Osteoblast (primary cell): ENCODE measurements around the gene EXPH5. TPM values are rescaled to one million over a fixed set of nuclear protein-coding genes. Genes with fewer than 3 reads are reported as not detected.

Experiments used
- DNase-seq: peaks from one replicate; pipeline ENCODE4 v3.0.0; 2011; ENCODE audit warnings: low spot score, mixed read lengths; ENCODE audit not compliant: insufficient read length; ENCODE audit errors: missing footprints
- H2AFZ ChIP-seq: 2 replicates; pipeline ENCODE4 v1.6.0; 2011; ENCODE audit warnings: mild to moderate bottlenecking, low read length
- H3K27ac ChIP-seq: 2 replicates; pipeline ENCODE4 v1.5.1; 2011; ENCODE audit warnings: mild to moderate bottlenecking, low read depth, low read length, moderate library complexity
- H3K27me3 ChIP-seq: 2 replicates; pipeline ENCODE4 v1.6.0; 2012; ENCODE audit warnings: mild to moderate bottlenecking, control low read depth, inconsistent platforms, low read length, moderate library complexity; ENCODE audit not compliant: insufficient read depth
- H3K36me3 ChIP-seq: 2 replicates; pipeline ENCODE4 v1.5.1; 2011; ENCODE audit warnings: mild to moderate bottlenecking, low read length, control low read depth, moderate library complexity; ENCODE audit not compliant: insufficient read depth
- H3K4me1 ChIP-seq: 2 replicates; pipeline ENCODE4 v1.5.1; 2011; ENCODE audit warnings: mild to moderate bottlenecking, low read length, control low read depth, moderate library complexity; ENCODE audit not compliant: insufficient read depth
- H3K4me2 ChIP-seq: 2 replicates; pipeline ENCODE4 v1.6.0; 2011; ENCODE audit warnings: mild to moderate bottlenecking, low read length; ENCODE audit not compliant: insufficient read depth
- H3K4me3 ChIP-seq: fragments of 200-600 bp; sonication (generic); 3 replicates; pipeline ENCODE4 v1.5.1; 2012; ENCODE audit warnings: mild to moderate bottlenecking, low read length, inconsistent platforms; ENCODE audit not compliant: insufficient read depth
- H3K79me2 ChIP-seq: 2 replicates; pipeline ENCODE4 v1.6.0; 2012; ENCODE audit warnings: mild to moderate bottlenecking, low read length, control low read depth, inconsistent platforms; ENCODE audit not compliant: insufficient read depth
- H3K9me3 ChIP-seq: 2 replicates; pipeline ENCODE4 v1.5.1; 2011; ENCODE audit warnings: low read depth, low read length, control low read depth
- H4K20me1 ChIP-seq: 2 replicates; pipeline ENCODE4 v1.6.0; 2012; ENCODE audit warnings: mild to moderate bottlenecking, low read length, control low read depth; ENCODE audit not compliant: insufficient read depth
- total RNA-seq: library from RNA; depleted of rRNA; stranded (reverse); fragments of >200 nt; gene quantifications from 2 replicates; pipeline ENCODE4 v1.2.3, GENCODE V29; 2012
- TF ChIP-seq, protein P1 (sequence below): IDR thresholded peaks from 2 replicates; pipeline ENCODE4 v1.5.1; 2011; ENCODE audit warnings: mild to moderate bottlenecking, low read depth, low read length, moderate library complexity; ENCODE audit errors: extremely low read depth

EXPH5 gene
- total RNA-seq, 1 donor: under 0.01 TPM

DNA sequence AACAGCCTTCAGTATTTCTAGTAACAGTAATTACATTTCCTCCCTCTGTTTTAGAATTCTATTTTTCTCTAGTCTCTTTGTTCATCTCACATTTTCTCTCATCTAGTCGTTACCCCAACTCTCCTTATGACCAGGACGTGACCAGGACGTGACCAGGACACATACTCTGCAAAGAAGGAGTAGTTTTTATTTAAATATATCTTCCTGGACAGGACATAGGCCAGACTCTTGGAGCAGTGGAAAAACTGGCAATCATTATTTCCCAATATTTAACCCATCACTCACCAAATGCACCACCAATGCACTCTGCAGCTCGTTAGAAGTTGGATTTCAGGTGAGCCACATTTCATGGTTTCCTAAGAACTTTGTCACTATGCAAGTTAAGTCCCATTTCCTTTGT is 55.1 kb downstream of the EXPH5 start:
- TF ChIP-seq, protein P1, sequence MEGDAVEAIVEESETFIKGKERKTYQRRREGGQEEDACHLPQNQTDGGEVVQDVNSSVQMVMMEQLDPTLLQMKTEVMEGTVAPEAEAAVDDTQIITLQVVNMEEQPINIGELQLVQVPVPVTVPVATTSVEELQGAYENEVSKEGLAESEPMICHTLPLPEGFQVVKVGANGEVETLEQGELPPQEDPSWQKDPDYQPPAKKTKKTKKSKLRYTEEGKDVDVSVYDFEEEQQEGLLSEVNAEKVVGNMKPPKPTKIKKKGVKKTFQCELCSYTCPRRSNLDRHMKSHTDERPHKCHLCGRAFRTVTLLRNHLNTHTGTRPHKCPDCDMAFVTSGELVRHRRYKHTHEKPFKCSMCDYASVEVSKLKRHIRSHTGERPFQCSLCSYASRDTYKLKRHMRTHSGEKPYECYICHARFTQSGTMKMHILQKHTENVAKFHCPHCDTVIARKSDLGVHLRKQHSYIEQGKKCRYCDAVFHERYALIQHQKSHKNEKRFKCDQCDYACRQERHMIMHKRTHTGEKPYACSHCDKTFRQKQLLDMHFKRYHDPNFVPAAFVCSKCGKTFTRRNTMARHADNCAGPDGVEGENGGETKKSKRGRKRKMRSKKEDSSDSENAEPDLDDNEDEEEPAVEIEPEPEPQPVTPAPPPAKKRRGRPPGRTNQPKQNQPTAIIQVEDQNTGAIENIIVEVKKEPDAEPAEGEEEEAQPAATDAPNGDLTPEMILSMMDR: no peak
- Histone ChIP-seq H2AFZ (no peak overlapping the region), H3K4me1 (no peaks in the 10 kb centered on the region), H3K79me2 (no peaks in the 10 kb centered on the region), H3K27me3 (peaks cover 29% of the 10 kb centered on the region), H3K4me3 (no peak overlapping the region), H4K20me1 (no peaks in the 10 kb centered on the region), H3K9me3 (no peaks in the 10 kb centered on the region), H3K27ac (no peak overlapping the region), H3K4me2 (no peak overlapping the region), H3K36me3 (no peaks in the 10 kb centered on the region)
- DNase-seq: no peak

DNA sequence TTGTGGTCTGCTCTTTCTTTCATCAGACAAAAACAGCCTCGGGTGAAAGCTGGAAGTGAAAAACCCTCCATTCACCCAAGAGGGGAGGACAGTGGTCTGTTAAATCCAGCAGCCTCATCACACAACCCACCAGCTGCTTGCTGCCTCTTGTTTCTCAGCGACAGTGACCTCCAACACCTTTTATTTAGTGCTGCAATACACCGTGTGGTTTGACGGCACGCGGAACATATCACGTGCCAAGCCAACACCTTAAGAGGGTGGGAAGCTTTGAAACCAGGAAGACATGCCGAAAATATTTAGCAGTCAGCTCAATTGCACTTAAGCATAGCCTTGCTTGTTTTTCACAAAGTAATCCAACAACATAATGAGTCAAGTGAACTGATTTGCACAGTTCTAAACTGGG is 55.5 kb downstream of the EXPH5 start:
- no peaks in the 10 kb centered on the region for H3K36me3 ChIP-seq
- peaks cover 29% of the 10 kb centered on the region for H3K27me3 ChIP-seq
- no peak overlapping the region for H2AFZ ChIP-seq
- no peak overlapping the region for H3K27ac ChIP-seq
- DNase-seq: no peak
- no peaks in the 10 kb centered on the region for H3K79me2 ChIP-seq
- H3K4me3 ChIP-seq: no peak overlapping the region
- no peaks in the 10 kb centered on the region for H4K20me1 ChIP-seq
- no peaks in the 10 kb centered on the region for H3K9me3 ChIP-seq
- no peaks in the 10 kb centered on the region for H3K4me1 ChIP-seq
- no peak overlapping the region for H3K4me2 ChIP-seq
- TF ChIP-seq, protein P1: no peak

DNA sequence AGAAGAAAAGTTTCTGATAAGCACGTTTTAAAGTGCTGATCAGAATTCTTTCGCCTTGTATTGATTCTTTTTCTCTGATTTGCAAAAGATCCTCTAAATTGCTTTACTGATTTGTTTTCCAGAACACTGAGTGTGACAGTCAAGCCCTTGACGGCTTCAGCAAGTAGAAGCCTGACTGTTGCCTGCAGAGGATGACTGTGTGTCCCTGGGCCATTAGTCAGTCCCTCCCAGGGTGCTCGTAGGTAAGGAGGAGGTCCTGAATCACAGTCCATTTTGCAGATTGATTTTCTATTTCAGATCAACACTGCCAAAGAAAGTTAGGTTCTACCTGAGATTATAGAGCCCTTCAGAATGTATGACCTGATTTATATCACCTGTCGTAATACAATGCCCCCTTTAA is 56.8 kb downstream of the EXPH5 start:
- H3K4me3 ChIP-seq: no peak overlapping the region
- TF ChIP-seq, protein P1: no peak
- H4K20me1 ChIP-seq: no peaks in the 10 kb centered on the region
- H3K4me2 ChIP-seq: no peak overlapping the region
- H2AFZ ChIP-seq: no peak overlapping the region
- H3K36me3 ChIP-seq: no peaks in the 10 kb centered on the region
- H3K4me1 ChIP-seq: no peaks in the 10 kb centered on the region
- peaks cover 29% of the 10 kb centered on the region for H3K27me3 ChIP-seq
- H3K9me3 ChIP-seq: no peaks in the 10 kb centered on the region
- no peaks in the 10 kb centered on the region for H3K79me2 ChIP-seq
- H3K27ac ChIP-seq: no peak overlapping the region
- no peak for DNase-seq

DNA sequence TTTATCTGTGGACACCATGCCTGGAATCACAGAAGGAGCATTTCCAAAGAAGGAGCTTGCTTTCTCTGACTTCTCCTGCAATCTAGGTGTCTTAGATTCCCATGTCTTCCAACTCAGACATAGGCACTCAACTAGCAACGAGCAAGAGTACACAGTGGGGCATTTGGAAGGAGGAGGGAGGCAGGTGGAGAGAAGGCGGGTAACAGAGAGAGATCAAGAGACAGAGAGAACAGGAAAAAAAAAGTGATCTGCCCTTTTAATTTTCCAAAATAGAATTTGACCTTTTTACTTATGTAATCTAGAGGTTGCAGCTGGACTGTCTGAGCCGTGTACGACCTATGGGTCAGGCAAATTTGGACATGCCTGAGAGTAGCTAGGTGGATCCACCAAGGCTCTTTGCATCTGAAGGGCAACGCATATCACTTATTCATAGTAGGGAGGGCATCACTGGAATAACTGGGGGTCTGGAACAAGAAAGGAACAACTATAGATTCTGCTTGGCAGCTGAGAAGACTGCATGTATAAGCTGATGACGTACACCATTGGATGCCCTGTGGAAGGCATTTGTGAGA is 58.1 kb downstream of the EXPH5 start:
- Histone ChIP-seq H2AFZ (no peak overlapping the region), H3K36me3 (no peaks in the 10 kb centered on the region), H3K4me3 (no peak overlapping the region), H3K79me2 (no peaks in the 10 kb centered on the region), H4K20me1 (no peaks in the 10 kb centered on the region), H3K27ac (no peak overlapping the region), H3K9me3 (no peaks in the 10 kb centered on the region), H3K27me3 (peaks cover 29% of the 10 kb centered on the region), H3K4me1 (no peaks in the 10 kb centered on the region), H3K4me2 (no peak overlapping the region)
- TF ChIP-seq, protein P1: no peak
- no peak for DNase-seq
